BE2C (cell line): Measurements from ENCODE around the gene ETS1.

ENCODE experiments used
- DNase-seq: peaks from one replicate; pipeline ENCODE4 v3.0.0-alpha.2; 2020
- H3K27me3 ChIP-seq: fragments of 250-450 bp; sonication (Bioruptor Pico); 2 replicates; pipeline ENCODE4 v1.5.1; 2020; ENCODE audit warnings: mild to moderate bottlenecking
- H3K36me3 ChIP-seq: fragments of 250-450 bp; sonication (Bioruptor Pico); 2 replicates; pipeline ENCODE4 v1.5.1; 2020; ENCODE audit warnings: mild to moderate bottlenecking
- H3K4me1 ChIP-seq: fragments of 250-450 bp; sonication (Bioruptor Pico); 2 replicates; pipeline ENCODE4 v1.5.1; 2020
- H3K4me3 ChIP-seq: 2 replicates; pipeline ENCODE4 v1.5.1; 2011; ENCODE audit warnings: low read depth, low read length
- H3K9me3 ChIP-seq: fragments of 250-450 bp; sonication (Bioruptor Pico); 2 replicates; pipeline ENCODE4 v1.5.1; 2020
- TF ChIP-seq, protein P1 (sequence below): IDR thresholded peaks from 2 replicates; pipeline ENCODE4 v1.5.1; 2012; ENCODE audit warnings: mild to moderate bottlenecking, low read depth, low read length

Gene ETS1

GRCh38 chr11:128607819-128608218, 20.5 kb upstream of the ETS1 start:
- no peaks in the 10 kb centered on the region for H3K27me3 ChIP-seq
- TF ChIP-seq, protein P1, sequence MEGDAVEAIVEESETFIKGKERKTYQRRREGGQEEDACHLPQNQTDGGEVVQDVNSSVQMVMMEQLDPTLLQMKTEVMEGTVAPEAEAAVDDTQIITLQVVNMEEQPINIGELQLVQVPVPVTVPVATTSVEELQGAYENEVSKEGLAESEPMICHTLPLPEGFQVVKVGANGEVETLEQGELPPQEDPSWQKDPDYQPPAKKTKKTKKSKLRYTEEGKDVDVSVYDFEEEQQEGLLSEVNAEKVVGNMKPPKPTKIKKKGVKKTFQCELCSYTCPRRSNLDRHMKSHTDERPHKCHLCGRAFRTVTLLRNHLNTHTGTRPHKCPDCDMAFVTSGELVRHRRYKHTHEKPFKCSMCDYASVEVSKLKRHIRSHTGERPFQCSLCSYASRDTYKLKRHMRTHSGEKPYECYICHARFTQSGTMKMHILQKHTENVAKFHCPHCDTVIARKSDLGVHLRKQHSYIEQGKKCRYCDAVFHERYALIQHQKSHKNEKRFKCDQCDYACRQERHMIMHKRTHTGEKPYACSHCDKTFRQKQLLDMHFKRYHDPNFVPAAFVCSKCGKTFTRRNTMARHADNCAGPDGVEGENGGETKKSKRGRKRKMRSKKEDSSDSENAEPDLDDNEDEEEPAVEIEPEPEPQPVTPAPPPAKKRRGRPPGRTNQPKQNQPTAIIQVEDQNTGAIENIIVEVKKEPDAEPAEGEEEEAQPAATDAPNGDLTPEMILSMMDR, result no peak
- DNase-seq, result no peak
- no peaks in the 10 kb centered on the region for H3K4me1 ChIP-seq
- no peaks in the 10 kb centered on the region for H3K9me3 ChIP-seq
- H3K4me3 ChIP-seq, result no peak overlapping the region
- H3K36me3 ChIP-seq, result no peaks in the 10 kb centered on the region

DNA sequence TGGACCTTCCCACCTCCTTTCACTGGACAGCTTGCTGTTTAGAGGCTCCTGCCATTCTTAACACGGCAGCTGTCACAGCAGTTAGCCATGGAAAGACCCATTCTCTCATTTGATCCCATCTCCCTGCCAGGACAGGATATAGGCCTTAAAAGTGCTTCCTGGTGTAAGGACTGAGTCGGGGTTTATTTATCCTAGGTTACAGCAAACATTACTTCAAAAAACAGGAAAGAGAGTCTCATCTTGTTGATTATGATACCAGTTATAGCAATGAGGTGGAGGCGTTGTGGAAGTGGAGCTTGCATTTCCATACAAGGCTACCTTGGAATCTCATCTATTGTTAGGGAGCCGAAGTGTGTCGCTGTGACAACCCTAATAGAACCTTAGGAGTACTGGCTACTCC, 17.4 kb upstream of the ETS1 start:
- H3K4me3 ChIP-seq, result no peak overlapping the region
- no peaks in the 10 kb centered on the region for H3K27me3 ChIP-seq
- H3K9me3 ChIP-seq, result no peaks in the 10 kb centered on the region
- no peak for DNase-seq
- H3K4me1 ChIP-seq, result no peaks in the 10 kb centered on the region
- TF ChIP-seq, protein P1, result no peak
- no peaks in the 10 kb centered on the region for H3K36me3 ChIP-seq

GRCh38 chr11:128603752-128604414, 16.5 kb upstream of the ETS1 start:
- H3K27me3 ChIP-seq, result no peaks in the 10 kb centered on the region
- TF ChIP-seq, protein P1, result peak; percentile 20
- no peaks in the 10 kb centered on the region for H3K4me1 ChIP-seq
- H3K36me3 ChIP-seq, result no peaks in the 10 kb centered on the region
- H3K9me3 ChIP-seq, result no peaks in the 10 kb centered on the region
- no peak overlapping the region for H3K4me3 ChIP-seq
- no peak for DNase-seq

DNA sequence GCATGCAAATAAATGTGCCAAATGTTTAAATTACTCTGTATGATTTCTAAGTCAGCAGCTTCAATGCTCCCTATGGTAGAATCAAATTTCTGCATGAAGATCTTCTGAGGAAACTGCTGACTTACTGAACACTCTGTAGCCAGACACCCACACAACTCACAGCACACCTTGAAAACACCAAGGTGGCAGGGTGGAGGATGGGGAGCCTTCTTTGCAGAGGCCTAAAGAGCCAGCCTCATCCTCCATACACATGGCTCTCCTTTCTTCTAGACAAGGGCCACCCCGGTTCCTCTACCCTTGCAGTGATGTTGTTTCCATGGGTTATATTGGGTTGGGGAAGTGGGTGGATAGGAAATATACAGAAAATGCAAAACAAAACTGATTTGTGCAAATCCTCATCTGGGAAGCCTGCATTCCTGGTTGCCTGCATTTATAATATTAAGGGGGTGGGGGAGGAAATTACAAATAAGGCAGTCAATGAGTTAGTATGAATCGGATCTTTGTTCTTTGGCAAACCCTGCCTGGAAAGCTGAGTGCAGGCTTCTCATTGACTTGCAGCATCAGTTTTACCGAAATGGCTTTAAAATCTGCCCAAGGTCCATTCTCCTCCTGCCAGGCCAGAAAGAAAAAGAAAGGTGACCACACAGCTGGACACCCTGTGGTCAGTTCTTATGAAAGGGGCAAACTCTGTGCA, 15.8 kb upstream of the ETS1 start:
- H3K36me3 ChIP-seq, result no peaks in the 10 kb centered on the region
- no peak overlapping the region for H3K4me3 ChIP-seq
- H3K27me3 ChIP-seq, result no peaks in the 10 kb centered on the region
- DNase-seq, result no peak
- TF ChIP-seq, protein P1, result no peak
- H3K4me1 ChIP-seq, result no peaks in the 10 kb centered on the region
- no peaks in the 10 kb centered on the region for H3K9me3 ChIP-seq

DNA sequence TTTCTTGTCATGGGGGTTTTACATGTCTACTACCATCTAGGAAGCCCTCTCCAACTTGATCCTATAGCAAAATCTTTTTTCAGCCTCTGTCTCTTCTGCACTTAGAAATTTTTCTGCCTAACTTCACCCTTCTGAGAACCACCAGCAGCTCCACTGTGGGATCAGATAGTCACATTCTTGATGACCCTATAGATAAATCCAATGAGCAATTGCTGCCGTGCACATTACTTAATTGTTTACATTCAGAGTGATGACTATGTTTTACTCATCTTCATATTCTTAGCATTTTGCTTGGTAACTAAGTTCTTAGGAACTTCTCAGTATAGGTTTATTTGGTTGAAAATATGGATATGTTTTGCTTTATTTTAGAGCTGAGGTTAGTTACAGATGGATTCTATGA, 12.4 kb upstream of the ETS1 start:
- no peaks in the 10 kb centered on the region for H3K36me3 ChIP-seq
- no peak overlapping the region for H3K4me3 ChIP-seq
- 0 out of 2 replicates have a peak, but pooled peaks cover 5% of the 10 kb centered on the region for H3K4me1 ChIP-seq
- TF ChIP-seq, protein P1, result no peak
- H3K9me3 ChIP-seq, result no peaks in the 10 kb centered on the region
- no peaks in the 10 kb centered on the region for H3K27me3 ChIP-seq
- no peak for DNase-seq

DNA sequence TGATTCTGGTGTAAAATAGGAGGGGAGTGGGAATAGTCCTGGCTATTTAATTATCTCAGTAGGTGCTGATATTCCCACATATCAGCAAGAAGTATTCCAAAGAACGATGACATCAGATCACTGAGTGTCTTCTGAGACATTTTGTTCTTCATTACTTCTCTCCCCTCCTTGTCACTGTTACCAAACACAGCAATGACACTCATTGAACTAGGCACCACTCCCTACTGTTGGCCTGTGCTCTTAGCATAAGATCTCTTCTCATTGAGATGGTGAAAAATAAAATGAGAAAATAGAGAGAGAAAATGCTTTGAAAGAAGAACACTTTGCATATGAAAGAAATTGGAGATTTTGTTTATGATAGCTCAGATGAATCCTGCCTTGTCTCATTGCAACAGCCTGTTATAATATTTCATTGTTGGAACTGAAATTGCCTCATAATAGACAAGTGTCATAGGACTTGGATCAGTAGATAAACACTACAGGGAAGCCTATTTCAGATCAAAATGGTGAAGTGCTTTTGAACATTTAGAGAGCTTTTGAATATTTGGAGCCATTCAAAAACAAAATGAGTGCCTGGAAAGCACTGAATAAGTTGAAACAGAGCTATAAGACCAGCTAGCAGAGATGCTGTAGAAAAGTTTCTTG, 11.3 kb upstream of the ETS1 start:
- TF ChIP-seq, protein P1, result no peak
- Histone ChIP-seq H3K4me1 (peaks cover 11% of the 10 kb centered on the region), H3K27me3 (no peaks in the 10 kb centered on the region), H3K4me3 (no peak overlapping the region), H3K36me3 (no peaks in the 10 kb centered on the region), H3K9me3 (no peaks in the 10 kb centered on the region)
- no peak for DNase-seq
